ENCODE results near the gene TRAPPC2L.
A peak's percentile ranks its signal among the peaks of the same experiment; 100 is the strongest.

The TRAPPC2L gene

GRCh38 chr16:88839745-88840599 lies 17.0 kb upstream of the TRAPPC2L start:
- DNase-seq, result no peak

GRCh38 chr16:88840600-88841215 lies 16.2 kb upstream of the TRAPPC2L start:
- no peak for DNase-seq

GRCh38 chr16:88841521-88842307 lies 15.2 kb upstream of the TRAPPC2L start:
- no peak for DNase-seq

- no peak for DNase-seq
Observed at GRCh38 chr16:88842308-88842756, 14.6 kb upstream of the TRAPPC2L start.

- DNase-seq, result no peak
Observed at GRCh38 chr16:88842806-88843205, 14.1 kb upstream of the TRAPPC2L start.

- DNase-seq, result no peak
Observed at GRCh38 chr16:88843256-88843655, 13.7 kb upstream of the TRAPPC2L start.

- DNase-seq, result no peak
Observed at GRCh38 chr16:88844419-88845036, 12.4 kb upstream of the TRAPPC2L start.

GRCh38 chr16:88846088-88846487 lies 10.8 kb upstream of the TRAPPC2L start:
- no peak for DNase-seq

GRCh38 chr16:88847654-88848053 lies 9.3 kb upstream of the TRAPPC2L start:
- DNase-seq, result no peak

- DNase-seq, result no peak
Observed at GRCh38 chr16:88848557-88848956, 8.4 kb upstream of the TRAPPC2L start.

GRCh38 chr16:88850531-88851199 lies 6.3 kb upstream of the TRAPPC2L start:
- DNase-seq, result no peak

- no peak for DNase-seq
Observed at GRCh38 chr16:88851616-88852015, 5.3 kb upstream of the TRAPPC2L start.

- DNase-seq, result no peak
Observed at GRCh38 chr16:88853325-88853941, 3.5 kb upstream of the TRAPPC2L start.

GRCh38 chr16:88854306-88855111 lies 2.4 kb upstream of the TRAPPC2L start:
- no peak for DNase-seq

- no peak for DNase-seq
Observed at GRCh38 chr16:88855176-88855575, 1.8 kb upstream of the TRAPPC2L start.

GRCh38 chr16:88855736-88856121 lies 1.2 kb upstream of the TRAPPC2L start:
- no peak for DNase-seq

- DNase-seq, result no peak
Observed at GRCh38 chr16:88856122-88856827, 652 bp upstream of the TRAPPC2L start.

GRCh38 chr16:88857728-88858339 lies 907 bp downstream of the TRAPPC2L start:
- peak; percentile 82 for DNase-seq

GRCh38 chr16:88859381-88860091 lies 2.6 kb downstream of the TRAPPC2L start:
- no peak for DNase-seq
